IMR-90 (cell line): ENCODE results near the gene KDM1A. TPM values are rescaled to one million over a fixed set of nuclear protein-coding genes. Genes with fewer than 3 reads are reported as not detected.

Source experiments
- ATAC-seq: fragments of 200-7000 bp; cut with Tn5 transposase; 2 replicates; pipeline ENCODE4 v1.9.1; 2020; ENCODE audit warnings: low read depth, mild to moderate bottlenecking, moderate library complexity
- BruUV-seq: library from RNA; stranded (reverse); fragments of 400-500 nt; replicated peaks from 2 replicates; lab custom pipeline; 2021; lab: Mats Ljungman, UMichigan
- CTCF ChIA-PET: fragments of 300-600 bp; formaldehyde crosslinking; extraction: SDS; loops from one replicate; lab custom pipeline; 2021; ENCODE audit warnings: antibody characterized with exemption; lab: Yijun Ruan, JAX
- POLR2A ChIA-PET: fragments of 300-600 bp; sonication (Branson Sonifier 250); formaldehyde crosslinking; loops from one replicate; lab custom pipeline; 2022; ENCODE audit warnings: antibody characterized with exemption; ENCODE audit not compliant: unreplicated experiment; lab: Charles Lee
- DNase-seq: peaks from one replicate; pipeline ENCODE4 v3.0.0; 2013
- H2AFZ ChIP-seq: replicated peaks from 2 replicates; pipeline ENCODE3; 2013; ENCODE audit warnings: low read length, mild to moderate bottlenecking; ENCODE audit not compliant: poor library complexity
- H2AK5ac ChIP-seq: 2 replicates; pipeline ENCODE4 v1.6.1; 2013; ENCODE audit warnings: low read depth, low read length, inconsistent platforms
- H2AK9ac ChIP-seq: replicated peaks from 2 replicates; pipeline ENCODE3; 2013; ENCODE audit warnings: mild to moderate bottlenecking, low read depth, low read length, moderate library complexity; ENCODE audit not compliant: poor library complexity
- H2BK120ac ChIP-seq: 2 replicates; pipeline ENCODE4 v1.6.1; 2013; ENCODE audit warnings: low read depth, low read length, inconsistent platforms
- H2BK15ac ChIP-seq: 3 replicates; pipeline ENCODE4 v1.6.1; 2013; ENCODE audit warnings: low read depth, low read length, inconsistent platforms
- H2BK20ac ChIP-seq: 2 replicates; pipeline ENCODE4 v1.6.1; 2013; ENCODE audit warnings: low read depth, mild to moderate bottlenecking, inconsistent platforms, low read length, moderate library complexity
- H2BK5ac ChIP-seq: 2 replicates; pipeline ENCODE4 v1.6.1; 2013; ENCODE audit warnings: mild to moderate bottlenecking, low read depth, low read length, inconsistent platforms; ENCODE audit not compliant: poor library complexity, severe bottlenecking
- H3K14ac ChIP-seq: replicated peaks from 2 replicates; pipeline ENCODE4 v1.6.1; 2013; ENCODE audit warnings: low read depth, low read length, inconsistent platforms
- H3K18ac ChIP-seq: 2 replicates; pipeline ENCODE4 v1.6.1; 2013; ENCODE audit warnings: low read depth, low read length, control low read depth
- H3K23ac ChIP-seq: 2 replicates; pipeline ENCODE4 v1.6.1; 2013; ENCODE audit warnings: low read depth, low read length, inconsistent platforms
- H3K27ac ChIP-seq: 2 replicates; pipeline ENCODE4 v1.5.1; 2013; ENCODE audit warnings: mild to moderate bottlenecking, control low read depth, low read length; ENCODE audit not compliant: insufficient read depth
- H3K27me3 ChIP-seq: 2 replicates; pipeline ENCODE4 v1.6.1; 2013; ENCODE audit warnings: low read length; ENCODE audit not compliant: control insufficient read depth, insufficient read depth
- H3K36me3 ChIP-seq: 2 replicates; pipeline ENCODE4 v1.6.1; 2013; ENCODE audit warnings: low read length, mixed read lengths; ENCODE audit not compliant: control insufficient read depth, insufficient read depth
- H3K4ac ChIP-seq: 2 replicates; pipeline ENCODE4 v1.6.1; 2013; ENCODE audit warnings: low read depth, low read length, inconsistent platforms
- H3K4me1 ChIP-seq: 2 replicates; pipeline ENCODE4 v1.6.1; 2013; ENCODE audit warnings: low read length, mixed read lengths; ENCODE audit not compliant: control insufficient read depth, insufficient read depth
- H3K4me2 ChIP-seq: 2 replicates; pipeline ENCODE4 v1.6.1; 2013; ENCODE audit warnings: low read depth, mild to moderate bottlenecking, control low read depth, low read length, moderate library complexity
- H3K4me3 ChIP-seq: 2 replicates; pipeline ENCODE4 v1.5.1; 2013; ENCODE audit warnings: low read depth, mild to moderate bottlenecking, control low read depth, low read length, moderate library complexity; ENCODE audit not compliant: insufficient read depth
- H3K56ac ChIP-seq: 2 replicates; pipeline ENCODE4 v1.6.1; 2013; ENCODE audit warnings: low read length, inconsistent platforms; ENCODE audit not compliant: insufficient read depth; ENCODE audit errors: extremely low read depth
- H3K79me1 ChIP-seq, 2 experiments: 2 replicates each; pipeline ENCODE4 v1.6.1; 2013; ENCODE audit warnings: low read length in 2 of 2, inconsistent platforms in 1 of 2, low read depth in 1 of 2
- H3K9ac ChIP-seq: 2 replicates; pipeline ENCODE4 v1.6.1; 2013; ENCODE audit warnings: low read depth, low read length, control low read depth
- H3K9me1 ChIP-seq: 2 replicates; pipeline ENCODE4 v1.6.1; 2013; ENCODE audit warnings: low read length, inconsistent platforms; ENCODE audit not compliant: insufficient read depth
- H3K9me3 ChIP-seq: 2 replicates; pipeline ENCODE4 v1.6.1; 2013; ENCODE audit warnings: low read length; ENCODE audit not compliant: control insufficient read depth, insufficient read depth
- H4K20me1 ChIP-seq: 2 replicates; pipeline ENCODE4 v1.6.1; 2013; ENCODE audit warnings: low read length, inconsistent platforms; ENCODE audit not compliant: insufficient read depth
- H4K5ac ChIP-seq: 2 replicates; pipeline ENCODE4 v1.6.1; 2013; ENCODE audit warnings: mild to moderate bottlenecking, low read depth, low read length, control low read depth
- H4K8ac ChIP-seq, 2 experiments: 2 replicates each; pipeline ENCODE4 v1.6.1; 2013; ENCODE audit warnings: low read depth in 2 of 2, low read length in 2 of 2, control low read depth in 1 of 2, inconsistent platforms in 1 of 2
- H4K91ac ChIP-seq: 2 replicates; pipeline ENCODE4 v1.6.1; 2013; ENCODE audit warnings: low read depth, low read length, inconsistent platforms; ENCODE audit not compliant: insufficient read depth
- CEBPB ChIP-seq: IDR thresholded peaks from 2 replicates; pipeline ENCODE4 v1.6.1; 2012; ENCODE audit warnings: low read depth, low read length, improper control_type of control experiment
- CHD1 ChIP-seq: IDR thresholded peaks from 2 replicates; pipeline ENCODE4 v1.6.1; 2012; ENCODE audit warnings: low read depth, low read length, improper control_type of control experiment
- ELK1 ChIP-seq: fragments of 150-350 bp; IDR thresholded peaks from 2 replicates; pipeline ENCODE4 v1.6.1; 2016; ENCODE audit warnings: low read depth, mild to moderate bottlenecking, low read length, moderate library complexity, borderline replicate concordance
- RCOR1 ChIP-seq: IDR thresholded peaks from 2 replicates; pipeline ENCODE4 v1.6.1; 2012; ENCODE audit warnings: mild to moderate bottlenecking, low read length, improper control_type of control experiment; ENCODE audit not compliant: insufficient replicate concordance
- USF2 ChIP-seq: fragments of 150-350 bp; IDR thresholded peaks from 2 replicates; pipeline ENCODE4 v1.6.1; 2017; ENCODE audit warnings: mild to moderate bottlenecking, antibody characterized with exemption, low read length, low read depth
- WGBS, 2 experiments: methylation state at CpG; one replicate each; pipeline versions ENCODE4 v1.1.5 to v1.1.7; 2013; ENCODE audit warnings: missing lambda C conversion rate in 2 of 2; ENCODE audit not compliant: insufficient read length in 1 of 2; ENCODE audit errors: extremely low coverage in 2 of 2; 5-methylcytosine and 5-hydroxymethylcytosine counted together
- dilution Hi-C: fragments of 300-500 bp; cut with HindIII; formaldehyde crosslinking; loops from one replicate; pipeline ENCODE4 v1.14.3; 2018; ENCODE audit warnings: low sequenced_read_pairs; ENCODE audit not compliant: unreplicated experiment
- in situ Hi-C: fragments of 300-500 bp; cut with MboI; formaldehyde crosslinking; loops from 3 replicates; pipeline ENCODE4 v1.14.3; 2019; ENCODE audit warnings: low sequenced_read_pairs, inconsistent platforms, mixed read lengths
- intact Hi-C: fragments of 100-400 bp; cut with micrococcal nuclease; formaldehyde crosslinking; loops from 2 replicates; pipeline ENCODE4 v1.10.0; 2022
- polyA plus RNA-seq, 3 experiments: library from polyadenylated mRNA; depleted of rRNA; stranded (reverse); fragments of >200 nt; gene quantifications; 2 replicates each; pipeline ENCODE4 v1.2.3, GENCODE V29; 2012; ENCODE audit warnings: low replicate concordance in 1 of 3
- total RNA-seq: library from RNA; depleted of rRNA; stranded (reverse); fragments of >200 nt; gene quantifications from 2 replicates; pipeline ENCODE4 v1.2.3, GENCODE V29; 2012

Gene KDM1A
- total and polyA plus RNA-seq, 2 of the 4 experiments (the other 2 are of a cell fraction) = 58.7 to 104 TPM

- Histone ChIP-seq H3K4me3 (no peak overlapping the region), H3K9me3 (no peaks in the 10 kb centered on the region), H3K23ac (no peak overlapping the region), H3K9ac (no peak overlapping the region), H2BK20ac (no peak overlapping the region), H2AFZ (no peak overlapping the region), H3K4me2 (no peak overlapping the region), H4K8ac (no peak overlapping the region), H3K79me1 (peaks cover 17 to 53% of the 10 kb centered on the region in 2 experiments), H2AK5ac (no peak overlapping the region), H2AK9ac (no peak overlapping the region), H3K56ac (no peak overlapping the region), H2BK120ac (no peak overlapping the region), H3K4me1 (peaks cover 2% of the 10 kb centered on the region), H3K27ac (no peak overlapping the region), H3K14ac (no peak overlapping the region), H4K20me1 (peaks cover 16% of the 10 kb centered on the region; the same call in 1 of the 2 replicates), H3K18ac (no peak overlapping the region), H4K91ac (no peak overlapping the region), H3K27me3 (no peaks in the 10 kb centered on the region), H2BK5ac (no peak overlapping the region), H3K9me1 (peaks cover 10% of the 10 kb centered on the region), H3K36me3 (peaks cover 48% of the 10 kb centered on the region), H2BK15ac (no peak overlapping the region), H3K4ac (no peak overlapping the region), H4K5ac (no peak overlapping the region)
- POLR2A ChIA-PET = no interaction called here
- dilution Hi-C loops = no loop called here
- CTCF ChIA-PET = interaction anchor here (1.2 kb wide), 1 partner anchor 9 kb away, joined by 3 read pairs; no protein-coding TSS in a partner anchor
- BruUV-seq = no TSS peak
- TF ChIP-seq CHD1 (no peak), CEBPB (no peak), USF2 (no peak), ELK1 (no peak), RCOR1 (no peak)
- WGBS, 2 experiments = 88% methylated on average over 3 of the region's 6 CpGs; no CpG with 5 or more reads in 1 of the 2 experiments
- no peak for DNase-seq
- no peak for ATAC-seq
- intact Hi-C loops = no loop called here
- in situ Hi-C loops = no loop called here
These were observed 59.8 kb downstream of the KDM1A start for GRCh38 chr1:23079025-23079424.
